Nephron (organoid): ENCODE results near the gene KDM6A.

Source experiments
- H3K27ac Mint-ChIP-seq, 3 experiments: 2 replicates each; pipeline ENCODE4 v1.8.0; 2020; ENCODE audit warnings: mixed read lengths in 3 of 3, mild to moderate bottlenecking in 2 of 3, moderate library complexity in 1 of 3
- H3K27me3 Mint-ChIP-seq: 2 replicates; pipeline ENCODE4 v1.8.0; 2021; ENCODE audit warnings: low read depth, mild to moderate bottlenecking, moderate library complexity, mixed read lengths
- H3K36me3 Mint-ChIP-seq: 2 replicates; pipeline ENCODE4 v1.8.0; 2020; ENCODE audit warnings: low read depth, mixed read lengths
- H3K4me1 Mint-ChIP-seq: 2 replicates; pipeline ENCODE4 v1.8.0; 2020; ENCODE audit warnings: mixed read lengths
- H3K4me3 Mint-ChIP-seq, 3 experiments: 2 replicates each; pipeline ENCODE4 v1.8.0; 2020; ENCODE audit warnings: mild to moderate bottlenecking in 3 of 3, mixed read lengths in 3 of 3, moderate library complexity in 2 of 3
- H3K9me3 Mint-ChIP-seq: 2 replicates; pipeline ENCODE4 v1.8.0; 2020; ENCODE audit warnings: mixed read lengths
- TF ChIP-seq, protein P1 (sequence below), 3 experiments: fragments of 200-600 bp; sonication (generic); IDR thresholded peaks; one replicate each; pipeline ENCODE4 v1.5.0; 2021; ENCODE audit warnings: antibody characterized with exemption in 3 of 3; ENCODE audit not compliant: unreplicated experiment in 3 of 3

Gene KDM6A

GRCh38 chrX:44975666-44976263 lies 102.8 kb downstream of the KDM6A start:
- no peak overlapping the region for H3K27ac Mint-ChIP-seq
- TF ChIP-seq, protein P1, sequence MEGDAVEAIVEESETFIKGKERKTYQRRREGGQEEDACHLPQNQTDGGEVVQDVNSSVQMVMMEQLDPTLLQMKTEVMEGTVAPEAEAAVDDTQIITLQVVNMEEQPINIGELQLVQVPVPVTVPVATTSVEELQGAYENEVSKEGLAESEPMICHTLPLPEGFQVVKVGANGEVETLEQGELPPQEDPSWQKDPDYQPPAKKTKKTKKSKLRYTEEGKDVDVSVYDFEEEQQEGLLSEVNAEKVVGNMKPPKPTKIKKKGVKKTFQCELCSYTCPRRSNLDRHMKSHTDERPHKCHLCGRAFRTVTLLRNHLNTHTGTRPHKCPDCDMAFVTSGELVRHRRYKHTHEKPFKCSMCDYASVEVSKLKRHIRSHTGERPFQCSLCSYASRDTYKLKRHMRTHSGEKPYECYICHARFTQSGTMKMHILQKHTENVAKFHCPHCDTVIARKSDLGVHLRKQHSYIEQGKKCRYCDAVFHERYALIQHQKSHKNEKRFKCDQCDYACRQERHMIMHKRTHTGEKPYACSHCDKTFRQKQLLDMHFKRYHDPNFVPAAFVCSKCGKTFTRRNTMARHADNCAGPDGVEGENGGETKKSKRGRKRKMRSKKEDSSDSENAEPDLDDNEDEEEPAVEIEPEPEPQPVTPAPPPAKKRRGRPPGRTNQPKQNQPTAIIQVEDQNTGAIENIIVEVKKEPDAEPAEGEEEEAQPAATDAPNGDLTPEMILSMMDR (IDR thresholded peaks at IDR 0.05; ENCODE audit: unreplicated experiment in 3 of 3) = no peak
- H3K27me3 Mint-ChIP-seq = peaks cover 3% of the 10 kb centered on the region
- H3K4me3 Mint-ChIP-seq = no peak overlapping the region
- H3K9me3 Mint-ChIP-seq = peaks cover 50% of the 10 kb centered on the region
- H3K36me3 Mint-ChIP-seq = peaks cover 75% of the 10 kb centered on the region
- H3K4me1 Mint-ChIP-seq = no peaks in the 10 kb centered on the region

DNA sequence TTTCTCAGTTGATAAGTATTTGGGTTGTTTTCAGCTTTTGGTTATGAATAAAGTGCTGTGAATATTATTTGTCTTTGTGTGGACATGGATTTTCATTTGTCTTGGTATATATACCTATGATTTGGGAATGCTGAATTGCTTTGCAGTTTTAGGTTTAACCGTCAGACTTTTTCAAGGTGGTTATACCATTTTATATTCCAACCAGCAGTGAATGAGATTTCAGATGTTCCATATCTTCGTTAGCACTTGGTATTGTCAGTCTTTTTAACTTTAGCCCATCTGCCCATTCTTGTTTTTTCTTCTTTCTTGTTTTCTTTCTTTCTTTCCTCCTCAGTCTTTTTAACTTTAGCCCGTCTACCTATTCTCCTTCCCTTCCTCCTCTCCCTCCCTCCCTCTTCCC lies 106.0 kb downstream of the KDM6A start:
- no peak overlapping the region for H3K27ac Mint-ChIP-seq
- peaks cover 57% of the 10 kb centered on the region for H3K36me3 Mint-ChIP-seq
- H3K27me3 Mint-ChIP-seq = no peaks in the 10 kb centered on the region
- H3K4me3 Mint-ChIP-seq = no peak overlapping the region
- no peaks in the 10 kb centered on the region for H3K4me1 Mint-ChIP-seq
- peaks cover 37% of the 10 kb centered on the region for H3K9me3 Mint-ChIP-seq
- TF ChIP-seq, protein P1 (IDR thresholded peaks at IDR 0.05; ENCODE audit: unreplicated experiment in 3 of 3) = no peak

- Mint-ChIP-seq H3K27me3 (no peaks in the 10 kb centered on the region), H3K27ac (no peak overlapping the region), H3K36me3 (peaks cover 48% of the 10 kb centered on the region), H3K4me1 (no peaks in the 10 kb centered on the region), H3K9me3 (peaks cover 30% of the 10 kb centered on the region), H3K4me3 (no peak overlapping the region)
- TF ChIP-seq, protein P1 (IDR thresholded peaks at IDR 0.05; ENCODE audit: unreplicated experiment in 3 of 3) = no peak
Observed at GRCh38 chrX:44980403-44980802, 107.4 kb downstream of the KDM6A start.

DNA sequence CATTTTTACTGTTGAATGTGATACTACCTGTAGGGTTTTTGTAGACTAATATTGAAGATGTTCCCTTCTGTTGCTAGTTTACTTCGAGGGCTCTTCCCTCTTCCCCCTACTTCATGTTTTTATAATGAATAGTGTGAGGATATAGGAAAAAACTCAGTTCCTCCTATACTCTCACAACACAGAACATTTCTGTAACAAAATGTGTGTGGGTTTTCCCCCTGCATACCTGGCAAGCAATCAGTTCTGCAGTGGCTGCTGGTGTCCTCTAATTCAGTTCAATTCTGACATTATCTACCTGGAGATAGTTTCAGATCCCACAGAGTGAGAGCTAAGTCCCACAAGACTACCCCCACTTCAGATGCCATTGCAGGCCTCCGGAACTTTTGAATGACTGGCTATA lies 107.9 kb downstream of the KDM6A start:
- peaks cover 47% of the 10 kb centered on the region for H3K36me3 Mint-ChIP-seq
- no peak overlapping the region for H3K27ac Mint-ChIP-seq
- no peaks in the 10 kb centered on the region for H3K4me1 Mint-ChIP-seq
- H3K27me3 Mint-ChIP-seq = no peaks in the 10 kb centered on the region
- H3K4me3 Mint-ChIP-seq = no peak overlapping the region
- TF ChIP-seq, protein P1 (IDR thresholded peaks at IDR 0.05; ENCODE audit: unreplicated experiment in 3 of 3) = no peak
- H3K9me3 Mint-ChIP-seq = peaks cover 29% of the 10 kb centered on the region

GRCh38 chrX:44989995-44990770 lies 117.2 kb downstream of the KDM6A start:
- TF ChIP-seq, protein P1 (IDR thresholded peaks at IDR 0.05; ENCODE audit: unreplicated experiment in 3 of 3) = no peak
- Mint-ChIP-seq H3K4me3 (no peak overlapping the region), H3K27me3 (no peaks in the 10 kb centered on the region), H3K4me1 (no peaks in the 10 kb centered on the region), H3K36me3 (peaks cover 72% of the 10 kb centered on the region), H3K9me3 (peaks cover 54% of the 10 kb centered on the region), H3K27ac (no peak overlapping the region)

GRCh38 chrX:44992775-44993174 lies 119.8 kb downstream of the KDM6A start:
- Mint-ChIP-seq H3K9me3 (peaks cover 42% of the 10 kb centered on the region), H3K36me3 (peaks cover 56% of the 10 kb centered on the region), H3K27me3 (no peaks in the 10 kb centered on the region), H3K4me3 (no peak overlapping the region), H3K27ac (no peak overlapping the region), H3K4me1 (peaks cover 1% of the 10 kb centered on the region)
- TF ChIP-seq, protein P1 (IDR thresholded peaks at IDR 0.05; ENCODE audit: unreplicated experiment in 3 of 3) = no peak
